ENCODE measurements around the gene ESPN. TPM values are rescaled to one million over a fixed set of nuclear protein-coding genes. Genes with fewer than 3 reads are reported as not detected.

ESPN gene
- total and polyA plus RNA-seq, 12 donors, result 0.16 to 10.8 (median 6.1) TPM

- DNase-seq, result peak; percentile 55 to 78 (median 75)
- intact Hi-C loops (cut with DNase I), result no loop called here
- Histone ChIP-seq H3K27me3 (no peaks in the 10 kb centered on the region), H3K4me3 (peak overlapping the region; percentile 10 to 86 (median 67)), H3K27ac (peak overlapping the region in 4 of 5 donors; percentile 56 to 81 (median 76)), H3K9me3 (replicated peaks in 1 of 3) (no peaks in the 10 kb centered on the region), H3K36me3 (replicated peaks in 1 of 2) (no peaks in the 10 kb centered on the region), H3K4me1 (replicated peaks in 1 of 2) (peaks cover 16 to 45% of the 10 kb centered on the region in 2 donors)
- 1 to 2% (median 2%) methylated on average over 19 to 70 of the region's 70 CpGs for WGBS, 4 donors
- TF ChIP-seq CTCF (IDR thresholded peaks at IDR 0.05) (peak in 1 of 6 experiments; percentile 17), POLR2A (IDR thresholded peaks at IDR 0.05) (peak in 1 of 2 donors; percentile 22)
Measured at GRCh38 chr1:6490181-6491080, 65.9 kb downstream of the ESPN start.

DNA sequence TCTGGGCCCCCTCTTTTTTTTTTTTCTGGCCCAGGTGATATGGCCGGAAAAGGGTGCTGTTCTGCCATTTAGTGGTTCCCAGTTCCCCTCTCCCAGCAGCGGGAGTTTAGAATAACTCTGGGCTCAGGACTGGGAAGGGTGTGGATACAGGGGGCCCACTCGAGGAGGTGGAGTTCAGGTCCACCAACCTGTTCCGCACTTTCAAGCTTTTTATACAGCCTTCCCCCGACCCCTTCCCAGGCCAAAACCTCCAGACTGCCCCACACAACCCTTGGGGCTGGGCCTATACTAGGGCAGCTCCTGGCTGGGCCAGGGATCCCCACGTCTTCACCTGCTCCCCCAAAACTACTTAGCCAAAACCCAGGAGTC, 66.5 kb downstream of the ESPN start:
- 28 to 35% (median 32%) methylated on average over 6 of the region's 6 CpGs for WGBS, 4 donors
- TF ChIP-seq CTCF (IDR thresholded peaks at IDR 0.05) (no peak), POLR2A (IDR thresholded peaks at IDR 0.05) (no peak)
- DNase-seq, result no peak
- peak overlapping the region in 4 of 5 donors; percentile 56 to 81 (median 76) for H3K27ac ChIP-seq
- intact Hi-C loops (cut with DNase I), result no loop called here
- H3K4me3 ChIP-seq, result peak overlapping the region in 3 of 4 donors; percentile 10 to 86 (median 64)
- H3K4me1 ChIP-seq (replicated peaks in 1 of 2), result peaks cover 17 to 46% of the 10 kb centered on the region in 2 donors
- H3K27me3 ChIP-seq, result no peaks in the 10 kb centered on the region
- H3K9me3 ChIP-seq (replicated peaks in 1 of 3), result no peaks in the 10 kb centered on the region
- no peaks in the 10 kb centered on the region for H3K36me3 ChIP-seq (replicated peaks in 1 of 2)

DNA sequence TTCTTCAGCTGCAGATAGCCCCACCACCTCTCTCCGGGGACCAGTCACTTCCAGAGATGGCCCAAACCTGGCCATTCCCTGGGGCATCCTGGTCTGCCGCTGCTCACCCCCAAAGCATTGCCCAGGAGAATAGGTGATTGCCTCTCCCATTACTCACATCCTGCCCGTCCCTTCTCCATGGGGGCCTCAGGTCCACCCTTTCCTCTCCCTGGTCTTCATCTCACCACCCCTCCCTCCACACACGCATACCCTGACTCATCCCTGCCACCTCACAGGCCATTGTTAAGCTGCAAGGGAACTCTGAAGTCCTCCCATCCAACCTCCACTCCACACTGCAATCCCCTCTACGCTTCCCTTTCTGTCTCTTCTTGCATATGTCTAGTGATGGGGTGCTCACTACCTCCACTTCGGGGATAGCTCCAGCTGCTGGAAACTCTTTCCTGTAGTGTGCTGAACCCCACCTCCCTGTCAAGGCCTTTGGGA, 66.9 kb downstream of the ESPN start, which contains the start of gene PLEKHG5:
TSS of gene PLEKHG5 (minus strand) at position 188 of the 483 bp plus-strand sequence. CDS start 14,096 bp downstream, outside the sequence.
- peaks cover 22 to 47% of the 10 kb centered on the region in 2 donors for H3K4me1 ChIP-seq (replicated peaks in 1 of 2)
- DNase-seq, result peak in 2 of 7 donors; percentile 36 to 67
- intact Hi-C loops (cut with DNase I), result no loop called here

More for the DNA sequence above, 66.9 kb downstream of the ESPN start, which contains the start of gene PLEKHG5:
- peak within 1 kb of the TSS; percentile 10 to 86 (median 67) for H3K4me3 ChIP-seq
- no peaks in the 10 kb centered on the region for H3K27me3 ChIP-seq
- TF ChIP-seq CTCF (IDR thresholded peaks at IDR 0.05) (no peak), POLR2A (IDR thresholded peaks at IDR 0.05) (no peak)
- H3K9me3 ChIP-seq (replicated peaks in 1 of 3), result no peaks in the 10 kb centered on the region
- H3K27ac ChIP-seq, result peak within 1 kb of the TSS in 4 of 5 donors; percentile 56 to 81 (median 76)
- 45 to 57% (median 48%) methylated on average over 5 to 6 of the region's 6 CpGs for WGBS, 4 donors
- H3K36me3 ChIP-seq (replicated peaks in 1 of 2), result no peaks in the 10 kb centered on the region

Data from adrenal gland (tissue), 12 donors.